Measurements from ENCODE around the gene NEU4.
A peak's percentile ranks its signal among the peaks of the same experiment; 100 is the strongest.

NEU4 gene

GRCh38 chr2:241862775-241863535, 54.0 kb downstream of the NEU4 start:
- peaks cover 21% of the 10 kb centered on the region for H3K27me3 ChIP-seq (ENCODE audit: control insufficient read depth, insufficient read depth, low read length)
- no peaks in the 10 kb centered on the region for H3K36me3 ChIP-seq (ENCODE audit: insufficient read depth, low read length)
- H3K4me1 ChIP-seq (ENCODE audit: control insufficient read depth, insufficient read depth, low read length): peaks cover 16% of the 10 kb centered on the region
- peak overlapping the region; percentile 74 for H3K4me2 ChIP-seq (ENCODE audit: low read length)
- H3K9ac ChIP-seq (ENCODE audit: low read depth, low read length): no peak overlapping the region
- H3K4me3 ChIP-seq (ENCODE audit: low read length): peak overlapping the region; percentile 24
- no peaks in the 10 kb centered on the region for H3K9me3 ChIP-seq (replicated peaks; ENCODE audit: low read length)

DNA sequence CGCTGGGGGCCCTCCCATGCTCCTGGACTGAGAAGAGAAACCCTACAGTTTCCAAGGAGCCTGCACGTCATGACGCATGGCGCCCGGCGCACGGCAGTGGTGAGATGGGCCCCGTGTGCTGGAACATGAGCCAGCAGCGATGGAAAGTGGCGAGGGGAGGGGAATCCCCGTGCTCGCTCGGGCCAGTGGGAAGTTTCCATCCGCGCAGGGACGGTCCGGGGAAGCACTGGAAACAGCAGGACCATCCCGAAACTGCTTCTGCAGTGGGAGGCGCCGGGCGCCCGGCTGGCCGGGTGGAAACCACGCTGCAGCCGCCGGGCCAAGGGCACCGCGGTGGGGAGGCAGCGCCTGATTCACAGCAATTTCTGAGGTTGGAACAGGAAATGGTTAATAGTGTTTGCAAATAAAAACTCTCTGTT, 54.6 kb downstream of the NEU4 start:
- H3K36me3 ChIP-seq (ENCODE audit: insufficient read depth, low read length): no peaks in the 10 kb centered on the region
- H3K4me2 ChIP-seq (ENCODE audit: low read length): peak overlapping the region; percentile 74
- no peaks in the 10 kb centered on the region for H3K9me3 ChIP-seq (replicated peaks; ENCODE audit: low read length)
- H3K4me1 ChIP-seq (ENCODE audit: control insufficient read depth, insufficient read depth, low read length): peaks cover 16% of the 10 kb centered on the region
- peak overlapping the region; percentile 24 for H3K4me3 ChIP-seq (ENCODE audit: low read length)
- peaks cover 27% of the 10 kb centered on the region for H3K27me3 ChIP-seq (ENCODE audit: control insufficient read depth, insufficient read depth, low read length)
- no peak overlapping the region for H3K9ac ChIP-seq (ENCODE audit: low read depth, low read length)

DNA sequence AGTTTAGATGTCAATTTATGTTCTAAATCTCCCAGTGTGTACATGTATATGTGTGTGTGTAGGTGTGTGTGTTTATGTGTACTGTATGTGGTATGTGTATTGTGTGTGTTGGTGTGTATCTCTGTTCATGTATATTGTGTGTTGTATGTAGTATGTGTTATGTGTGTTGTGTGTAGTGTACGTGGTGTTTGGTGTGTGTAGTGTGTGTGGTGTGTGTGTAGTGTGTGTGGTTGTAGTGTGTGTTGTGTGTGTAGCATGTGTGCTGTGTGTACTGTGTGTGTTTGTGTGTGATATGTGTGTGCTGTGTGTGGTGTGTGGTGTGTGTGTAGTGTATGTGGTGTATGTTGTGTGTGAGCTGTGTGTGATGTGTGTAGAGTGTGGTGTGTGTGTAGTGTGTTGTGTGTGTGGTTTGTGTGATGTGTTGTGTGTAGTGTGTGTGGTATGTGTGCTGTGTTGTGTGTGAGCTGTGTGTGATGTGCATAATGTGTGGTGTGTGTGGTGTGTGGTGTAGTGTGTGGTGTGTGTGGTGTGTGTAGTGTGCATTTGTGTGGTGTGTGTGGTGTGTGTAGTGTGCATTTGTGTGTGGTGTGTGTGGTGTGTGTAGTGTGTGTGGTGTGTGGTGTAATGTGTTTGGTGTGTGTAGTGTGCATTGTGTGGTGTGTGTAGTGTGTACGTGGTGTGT, 55.3 kb downstream of the NEU4 start:
- H3K9me3 ChIP-seq (replicated peaks; ENCODE audit: low read length): no peaks in the 10 kb centered on the region
- peaks cover 30% of the 10 kb centered on the region for H3K27me3 ChIP-seq (ENCODE audit: control insufficient read depth, insufficient read depth, low read length)
- H3K4me3 ChIP-seq (ENCODE audit: low read length): no peak overlapping the region
- no peak overlapping the region for H3K4me2 ChIP-seq (ENCODE audit: low read length)
- no peak overlapping the region for H3K9ac ChIP-seq (ENCODE audit: low read depth, low read length)
- no peaks in the 10 kb centered on the region for H3K36me3 ChIP-seq (ENCODE audit: insufficient read depth, low read length)
- H3K4me1 ChIP-seq (ENCODE audit: control insufficient read depth, insufficient read depth, low read length): peaks cover 14% of the 10 kb centered on the region

DNA sequence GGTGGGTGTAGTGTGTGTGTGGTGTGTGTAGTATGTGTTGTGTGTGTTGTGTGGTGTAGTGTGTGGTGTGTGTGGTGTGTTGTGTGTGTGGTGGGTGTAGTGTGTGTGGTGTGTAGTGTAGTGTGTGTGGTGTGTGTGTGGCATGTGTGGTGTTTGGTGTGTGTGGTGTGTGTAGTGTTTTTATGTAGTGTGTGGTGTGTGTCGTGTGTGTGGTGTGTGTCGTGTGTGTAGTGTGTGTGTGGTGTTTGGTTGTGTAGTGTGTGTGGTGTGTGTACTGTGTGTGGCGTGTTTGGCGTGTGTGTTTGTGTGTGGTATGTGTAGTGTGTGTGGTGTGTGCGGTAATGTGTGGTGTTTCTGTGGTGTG, 55.8 kb downstream of the NEU4 start:
- H3K4me1 ChIP-seq (ENCODE audit: control insufficient read depth, insufficient read depth, low read length): peaks cover 9% of the 10 kb centered on the region
- no peak overlapping the region for H3K4me2 ChIP-seq (ENCODE audit: low read length)
- no peaks in the 10 kb centered on the region for H3K9me3 ChIP-seq (replicated peaks; ENCODE audit: low read length)
- H3K36me3 ChIP-seq (ENCODE audit: insufficient read depth, low read length): no peaks in the 10 kb centered on the region
- no peak overlapping the region for H3K4me3 ChIP-seq (ENCODE audit: low read length)
- H3K27me3 ChIP-seq (ENCODE audit: control insufficient read depth, insufficient read depth, low read length): peaks cover 30% of the 10 kb centered on the region
- no peak overlapping the region for H3K9ac ChIP-seq (ENCODE audit: low read depth, low read length)

DNA sequence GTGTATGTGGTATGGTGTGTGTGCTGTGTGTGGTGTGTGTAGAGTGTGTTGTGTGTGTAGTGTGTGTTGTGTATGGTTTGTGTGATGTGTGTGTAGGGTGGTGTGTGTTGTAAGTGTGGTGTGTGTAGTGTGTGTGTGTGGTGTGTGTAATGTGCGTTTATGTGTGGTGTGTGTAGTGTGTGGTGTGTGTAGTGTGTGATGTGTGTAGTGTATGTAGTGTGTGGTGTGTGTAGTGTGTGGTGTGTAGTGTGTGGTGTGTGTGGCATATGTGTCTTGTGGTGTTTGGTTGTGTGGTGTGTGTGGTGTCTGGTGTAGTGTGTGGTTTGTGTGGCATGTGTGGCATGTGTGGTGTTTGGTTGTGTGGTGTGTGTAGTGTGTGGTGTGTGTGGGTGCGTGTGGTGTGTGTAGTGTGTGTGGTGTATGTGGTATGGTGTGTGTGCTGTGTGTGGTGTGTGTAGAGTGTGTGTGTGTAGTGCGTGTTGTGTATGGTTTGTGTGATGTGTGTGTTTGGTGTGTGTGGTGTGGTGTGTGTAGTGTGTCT, 56.5 kb downstream of the NEU4 start:
- Histone ChIP-seq H3K36me3 (ENCODE audit: insufficient read depth, low read length) (no peaks in the 10 kb centered on the region), H3K27me3 (ENCODE audit: control insufficient read depth, insufficient read depth, low read length) (peaks cover 36% of the 10 kb centered on the region), H3K4me2 (ENCODE audit: low read length) (no peak overlapping the region), H3K9me3 (replicated peaks; ENCODE audit: low read length) (no peaks in the 10 kb centered on the region), H3K9ac (ENCODE audit: low read depth, low read length) (no peak overlapping the region), H3K4me1 (ENCODE audit: control insufficient read depth, insufficient read depth, low read length) (peaks cover 4% of the 10 kb centered on the region), H3K4me3 (ENCODE audit: low read length) (no peak overlapping the region)

- Histone ChIP-seq H3K36me3 (ENCODE audit: insufficient read depth, low read length) (no peaks in the 10 kb centered on the region), H3K9ac (ENCODE audit: low read depth, low read length) (no peak overlapping the region), H3K4me2 (ENCODE audit: low read length) (no peak overlapping the region), H3K9me3 (replicated peaks; ENCODE audit: low read length) (no peaks in the 10 kb centered on the region), H3K4me1 (ENCODE audit: control insufficient read depth, insufficient read depth, low read length) (peaks cover 6% of the 10 kb centered on the region), H3K27me3 (ENCODE audit: control insufficient read depth, insufficient read depth, low read length) (peaks cover 43% of the 10 kb centered on the region), H3K4me3 (ENCODE audit: low read length) (no peak overlapping the region)
These were observed 57.2 kb downstream of the NEU4 start for GRCh38 chr2:241865957-241866789.
